ENCODE results near the gene PELI2.

The PELI2 gene

DNA sequence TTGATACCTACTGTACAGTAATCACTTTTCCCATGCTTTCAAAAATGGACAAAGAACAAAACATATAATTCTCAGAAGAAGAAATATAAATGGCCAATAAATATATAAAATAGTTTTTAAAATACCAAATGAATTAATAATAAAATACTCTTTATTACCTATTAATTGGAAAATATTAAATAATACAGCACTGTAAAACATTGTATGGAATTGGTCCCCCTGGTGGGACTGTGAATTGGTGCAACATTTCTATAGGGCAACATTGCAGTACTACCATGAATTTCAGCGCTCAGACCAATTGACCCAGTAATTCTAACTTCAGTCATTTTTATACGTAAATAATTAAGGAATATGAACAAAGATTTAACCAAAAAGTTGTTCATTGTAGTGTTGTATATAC lies 162.6 kb downstream of the PELI2 start:
- TF ChIP-seq CTCF (IDR thresholded peaks at IDR 0.05; ENCODE audit: control insufficient read depth, insufficient read depth, low read depth, low read length, missing control alignments): no peak
- DNase-seq (ENCODE audit: low read depth): no peak
- no peak overlapping the region for H3K4me3 ChIP-seq (ENCODE audit: control insufficient read depth, low read depth, low read length)

GRCh38 chr14:56282179-56282578 lies 164.0 kb downstream of the PELI2 start:
- no peak for TF ChIP-seq CTCF (IDR thresholded peaks at IDR 0.05; ENCODE audit: control insufficient read depth, insufficient read depth, low read depth, low read length, missing control alignments)
- no peak overlapping the region for H3K4me3 ChIP-seq (ENCODE audit: control insufficient read depth, low read depth, low read length)
- DNase-seq (ENCODE audit: low read depth): no peak

DNA sequence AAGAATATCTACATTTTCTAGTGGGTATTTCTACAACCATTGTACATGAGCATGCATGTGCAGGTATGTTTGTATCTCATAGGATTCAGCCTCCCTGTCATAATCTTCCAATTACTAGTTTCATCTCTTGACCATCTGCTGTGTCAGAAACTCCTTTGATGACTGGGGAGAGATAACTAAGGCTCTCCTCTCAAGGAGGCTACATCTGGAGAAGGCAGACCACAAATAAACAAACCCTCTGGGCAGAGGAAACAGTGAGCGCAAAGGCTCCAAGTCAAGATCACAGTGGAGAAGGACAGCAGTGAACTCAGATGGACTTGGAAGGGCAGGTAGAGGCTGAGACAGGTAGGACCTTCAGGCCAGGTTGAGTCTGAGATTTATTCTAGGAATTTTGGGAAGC lies 166.4 kb downstream of the PELI2 start:
- H3K4me3 ChIP-seq (ENCODE audit: control insufficient read depth, low read depth, low read length): no peak overlapping the region
- DNase-seq (ENCODE audit: low read depth): no peak
- TF ChIP-seq CTCF (IDR thresholded peaks at IDR 0.05; ENCODE audit: control insufficient read depth, insufficient read depth, low read depth, low read length, missing control alignments): no peak

GRCh38 chr14:56289155-56289554 lies 170.9 kb downstream of the PELI2 start:
- no peak for TF ChIP-seq CTCF (IDR thresholded peaks at IDR 0.05; ENCODE audit: control insufficient read depth, insufficient read depth, low read depth, low read length, missing control alignments)
- no peak for DNase-seq (ENCODE audit: low read depth)
- no peak overlapping the region for H3K4me3 ChIP-seq (ENCODE audit: control insufficient read depth, low read depth, low read length)

DNA sequence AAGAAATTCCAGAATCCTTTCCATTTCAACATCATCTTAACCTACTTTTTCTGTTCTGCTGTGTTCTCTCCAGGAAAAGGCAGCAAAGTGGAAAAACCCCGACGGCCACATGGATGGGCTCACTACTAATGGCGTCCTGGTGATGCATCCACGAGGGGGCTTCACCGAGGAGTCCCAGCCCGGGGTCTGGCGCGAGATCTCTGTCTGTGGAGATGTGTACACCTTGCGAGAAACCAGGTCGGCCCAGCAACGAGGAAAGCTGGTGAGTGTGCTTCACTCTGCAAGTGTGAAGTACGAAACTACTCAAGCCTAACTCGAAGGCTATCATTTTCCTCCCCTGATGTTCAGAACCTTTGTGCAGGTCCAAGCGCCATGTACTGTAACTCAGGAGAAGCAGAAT lies 172.0 kb downstream of the PELI2 start:
- DNase-seq (ENCODE audit: low read depth): no peak
- no peak for TF ChIP-seq CTCF (IDR thresholded peaks at IDR 0.05; ENCODE audit: control insufficient read depth, insufficient read depth, low read depth, low read length, missing control alignments)
- H3K4me3 ChIP-seq (ENCODE audit: control insufficient read depth, low read depth, low read length): no peak overlapping the region

DNA sequence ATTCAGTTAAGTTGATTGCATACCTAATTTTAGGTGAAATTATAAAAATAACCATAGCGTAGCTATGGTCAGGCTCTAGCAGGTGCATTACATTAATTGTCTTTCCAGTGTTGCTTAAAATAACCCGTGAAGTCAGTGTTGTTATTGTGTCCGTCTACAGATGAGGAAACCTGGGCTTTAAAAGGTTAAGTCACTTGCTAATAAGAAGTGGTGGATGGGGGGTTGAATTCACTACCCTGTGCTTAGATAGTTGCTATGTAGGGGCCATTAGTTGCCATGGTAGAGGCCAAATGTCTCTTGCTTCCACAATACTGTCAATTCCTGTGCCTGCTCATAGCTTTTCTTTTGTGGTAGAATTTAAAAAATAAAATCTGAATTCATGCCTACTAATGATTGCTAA lies 174.8 kb downstream of the PELI2 start:
- no peak for TF ChIP-seq CTCF (IDR thresholded peaks at IDR 0.05; ENCODE audit: control insufficient read depth, insufficient read depth, low read depth, low read length, missing control alignments)
- DNase-seq (ENCODE audit: low read depth): no peak
- H3K4me3 ChIP-seq (ENCODE audit: control insufficient read depth, low read depth, low read length): no peak overlapping the region

DNA sequence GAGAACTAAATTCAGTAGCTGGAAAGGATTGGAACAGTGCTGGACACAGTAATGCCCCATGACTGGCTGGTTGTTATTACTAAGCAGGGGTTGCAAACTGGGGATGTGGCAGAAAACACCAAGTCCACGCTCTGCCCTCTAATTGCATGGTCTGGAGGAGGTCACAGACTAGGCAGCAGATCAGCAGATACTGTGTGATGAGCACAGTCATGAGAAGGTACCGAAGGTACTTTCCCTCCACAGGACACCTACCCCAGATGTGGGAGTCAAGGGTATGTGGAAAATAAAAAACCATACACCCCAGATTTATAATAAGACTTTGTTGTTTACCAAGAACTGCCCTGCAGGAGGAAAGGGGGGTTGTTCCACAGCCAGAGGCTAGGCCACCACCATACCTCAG lies 175.3 kb downstream of the PELI2 start:
- no peak overlapping the region for H3K4me3 ChIP-seq (ENCODE audit: control insufficient read depth, low read depth, low read length)
- no peak for DNase-seq (ENCODE audit: low read depth)
- TF ChIP-seq CTCF (IDR thresholded peaks at IDR 0.05; ENCODE audit: control insufficient read depth, insufficient read depth, low read depth, low read length, missing control alignments): no peak

Measured in AG09309 (cell line).